A549 (cell line): ENCODE data around the gene KCTD20. TPM values are rescaled to one million over a fixed set of nuclear protein-coding genes. Genes with fewer than 3 reads are reported as not detected.

ENCODE experiments used
- ATAC-seq, 2 experiments: fragments of 200-7000 bp in 1 of 2; fragments of >200 bp in 1 of 2; cut with Nextera tagmentation in 1 of 2; cut with Tn5 transposase in 1 of 2; 3 replicates each; pipeline versions ENCODE4 v1.8.0 to v1.9.1; 2018 to 2020; ENCODE audit warnings: mild to moderate bottlenecking in 1 of 2, moderate library complexity in 1 of 2
- CTCF ChIA-PET: fragments of 300-600 bp; sonication (Branson Sonifier 250); formaldehyde crosslinking; extraction: SDS; loops from one replicate; lab custom pipeline; 2021; ENCODE audit warnings: antibody characterized with exemption, inconsistent platforms; lab: Yijun Ruan, JAX
- POLR2A ChIA-PET: fragments of 350-600 bp; formaldehyde crosslinking; extraction: SDS; loops from one replicate; lab custom pipeline; 2021; ENCODE audit warnings: antibody characterized with exemption, inconsistent platforms; lab: Yijun Ruan, JAX
- DNase-seq, 2 experiments: peaks; one replicate each; pipeline versions ENCODE4 v3.0.0 to v3.0.0-alpha.2; 2011 to 2016; ENCODE audit warnings: low read depth in 1 of 2, low spot score in 1 of 2
- FAIRE-seq: peaks from 2 replicates; lab custom pipeline; 2011; peaks lifted over from hg19 to GRCh38; lab: Jason Lieb, UNC
- H3K27ac ChIP-seq, 2 experiments: fragments of >200 bp; sonication (Bioruptor Twin); formaldehyde crosslinking; 3 replicates each; pipeline ENCODE4 v1.5.1; 2016 to 2017
- H3K4me1 ChIP-seq: fragments of >200 bp; sonication (Bioruptor Twin); formaldehyde crosslinking; 3 replicates; pipeline ENCODE4 v1.6.1; 2016
- H3K4me2 ChIP-seq: fragments of >200 bp; sonication (Bioruptor Twin); formaldehyde crosslinking; 3 replicates; pipeline ENCODE4 v1.6.1; 2016
- H3K4me3 ChIP-seq: fragments of >200 bp; sonication (Bioruptor Twin); formaldehyde crosslinking; 3 replicates; pipeline ENCODE4 v1.5.1; 2016
- H3K9me3 ChIP-seq: fragments of >200 bp; sonication (Bioruptor Twin); formaldehyde crosslinking; 3 replicates; pipeline ENCODE4 v1.6.1; 2016
- BHLHE40 ChIP-seq: IDR thresholded peaks from 2 replicates; pipeline ENCODE4 v1.6.1; 2012; ENCODE audit warnings: low read depth, low read length, inconsistent platforms
- CBX8 ChIP-seq: fragments of 200-600 bp; sonication (generic); IDR thresholded peaks from 2 replicates; pipeline ENCODE4 v1.6.1; 2016
- CEBPB ChIP-seq, 2 experiments: fragments of >200 bp in 1 of 2; sonication (Bioruptor Twin) in 1 of 2; formaldehyde crosslinking in 1 of 2; IDR thresholded peaks; 2 replicates each; pipeline ENCODE4 v1.6.1; 2012 to 2016
- CHD2 ChIP-seq: fragments of 150-350 bp; IDR thresholded peaks from 2 replicates; pipeline ENCODE4 v1.6.1; 2014; ENCODE audit warnings: low read length; ENCODE audit not compliant: partially characterized antibody
- CHD4 ChIP-seq: fragments of 200-600 bp; sonication (generic); IDR thresholded peaks from 2 replicates; pipeline ENCODE4 v1.6.1; 2016; ENCODE audit warnings: antibody characterized with exemption, mild to moderate bottlenecking, borderline replicate concordance
- EP300 ChIP-seq, 2 experiments: fragments of >200 bp; sonication (Bioruptor Twin); formaldehyde crosslinking; IDR thresholded peaks; 2 replicates in 1 of 2; 3 replicates in 1 of 2; pipeline ENCODE4 v1.6.1; 2016 to 2017
- ESRRA ChIP-seq: fragments of 150-350 bp; IDR thresholded peaks from 2 replicates; pipeline ENCODE4 v1.6.1; 2014; ENCODE audit warnings: mild to moderate bottlenecking, low read length, borderline replicate concordance
- FOSB ChIP-seq: fragments of 250-450 bp; sonication (Bioruptor Pico); IDR thresholded peaks from 2 replicates; pipeline ENCODE4 v1.5.0; 2020; ENCODE audit warnings: mild to moderate bottlenecking, moderate library complexity
- KDM5A ChIP-seq: fragments of 200-600 bp; sonication (generic); IDR thresholded peaks from 2 replicates; pipeline ENCODE4 v1.6.1; 2016; ENCODE audit warnings: antibody characterized with exemption, mild to moderate bottlenecking
- MYC ChIP-seq: IDR thresholded peaks from 2 replicates; pipeline ENCODE4 v1.6.1; 2012; ENCODE audit warnings: mild to moderate bottlenecking, inconsistent platforms, low read length, improper control_type of control experiment, borderline replicate concordance
- NPAS2 ChIP-seq: fragments of 250-450 bp; sonication (Bioruptor Pico); IDR thresholded peaks from 2 replicates; pipeline ENCODE4 v1.8.0; 2022; ENCODE audit warnings: mild to moderate bottlenecking, moderate library complexity, borderline replicate concordance
- NR3C1 ChIP-seq: fragments of >200 bp; sonication (Bioruptor Twin); formaldehyde crosslinking; IDR thresholded peaks from 3 replicates; pipeline ENCODE4 v1.6.1; 2017
- POLR2A ChIP-seq: IDR thresholded peaks from 2 replicates; pipeline ENCODE4 v1.6.1; 2012; ENCODE audit warnings: mild to moderate bottlenecking, low read length
- POLR2AphosphoS2 ChIP-seq: conservative IDR thresholded peaks from 2 replicates; pipeline ENCODE4 v1.6.1; 2012; ENCODE audit warnings: low read length, improper control_type of control experiment, inconsistent platforms
- RCOR1 ChIP-seq: fragments of 150-350 bp; IDR thresholded peaks from 2 replicates; pipeline ENCODE4 v1.6.1; 2014; ENCODE audit warnings: antibody characterized with exemption, low read length, low read depth
- RNF2 ChIP-seq: fragments of 200-600 bp; sonication (generic); IDR thresholded peaks from 2 replicates; pipeline ENCODE4 v1.6.1; 2016; ENCODE audit warnings: low read depth, mild to moderate bottlenecking, antibody characterized with exemption, moderate library complexity, borderline replicate concordance
- SMC3 ChIP-seq: fragments of >200 bp; sonication (Bioruptor Twin); formaldehyde crosslinking; IDR thresholded peaks from 3 replicates; pipeline ENCODE4 v1.6.1; 2018; ENCODE audit warnings: inconsistent platforms
- TFCP2L1 ChIP-seq: fragments of 250-450 bp; sonication (Bioruptor Pico); IDR thresholded peaks from 2 replicates; pipeline ENCODE4 v1.5.0; 2021; ENCODE audit warnings: mild to moderate bottlenecking
- ZFP36 ChIP-seq: fragments of 450-650 bp; IDR thresholded peaks from 2 replicates; pipeline ENCODE4 v1.6.1; 2014; ENCODE audit warnings: borderline replicate concordance; ENCODE audit not compliant: partially characterized antibody
- ZNF302 ChIP-seq: fragments of 250-450 bp; sonication (Bioruptor Pico); IDR thresholded peaks from 2 replicates; pipeline ENCODE4 v1.9.0; 2021; ENCODE audit warnings: inconsistent platforms, mild to moderate bottlenecking, moderate library complexity
- ZSCAN20 ChIP-seq: fragments of 250-450 bp; sonication (Bioruptor Pico); IDR thresholded peaks from 2 replicates; pipeline ENCODE4 v1.8.0; 2022; ENCODE audit warnings: mild to moderate bottlenecking, moderate library complexity
- WGBS: methylation state at CpG from one replicate; pipeline ENCODE4 v1.1.6; 2017; ENCODE audit errors: missing lambda C conversion rate; 5-methylcytosine and 5-hydroxymethylcytosine counted together
- polyA plus RNA-seq, 4 experiments: library from polyadenylated mRNA; depleted of rRNA in 3 of 4; stranded (reverse); fragments of >200 nt; fragmentation: RNase III in 1 of 4; extraction: RNeasy Plus Mini Kit Qiagen cat#74134 plus additional on column Dnase treatment in 1 of 4; gene quantifications; 2 replicates in 3 of 4; 3 replicates in 1 of 4; pipeline ENCODE4 v1.2.3, GENCODE V29; 2011 to 2017
- TF ChIP-seq, protein P1 (sequence below): fragments of 250-450 bp; sonication (Bioruptor Pico); IDR thresholded peaks from 2 replicates; pipeline ENCODE4 v1.5.0; 2020; ENCODE audit warnings: low read depth, mild to moderate bottlenecking, moderate library complexity
- TF ChIP-seq, protein P2 (sequence below): IDR thresholded peaks from 2 replicates; pipeline ENCODE4 v1.6.1; 2012
- TF ChIP-seq, protein P3 (sequence below): IDR thresholded peaks from 2 replicates; pipeline ENCODE4 v1.6.1; 2012; ENCODE audit warnings: low read depth, borderline replicate concordance
- TF ChIP-seq, protein P4 (sequence below): fragments of >200 bp; sonication (Bioruptor Twin); formaldehyde crosslinking; IDR thresholded peaks from 2 replicates; pipeline ENCODE4 v1.6.1; 2016
- TF ChIP-seq, protein P5 (sequence below): fragments of 450-650 bp; IDR thresholded peaks from 2 replicates; pipeline ENCODE4 v1.6.1; 2014; ENCODE audit warnings: antibody characterized with exemption

The KCTD20 gene
- polyA plus RNA-seq, 2 of the 4 experiments (the other 2 are of a cell fraction), result 16.8 to 48.2 TPM

DNA sequence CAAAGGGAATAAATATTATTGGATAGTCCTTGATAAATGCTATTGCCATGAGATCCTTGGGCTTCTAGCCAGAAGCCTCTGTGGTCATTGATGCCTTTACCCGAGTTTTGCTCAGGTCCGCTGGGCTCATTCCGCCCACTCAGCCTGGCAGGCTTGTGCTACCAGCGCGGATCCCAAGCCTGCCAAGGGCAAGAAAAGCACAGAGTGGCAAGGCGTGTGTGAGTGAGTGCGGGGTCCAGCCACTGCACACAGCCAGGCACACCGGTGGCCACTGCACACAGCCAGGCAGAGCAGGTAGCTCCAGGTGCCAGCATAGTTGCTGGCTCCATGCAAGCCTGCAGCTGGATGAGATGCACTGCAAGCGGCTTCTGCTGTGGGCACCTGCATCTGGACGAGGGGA is 65.7 kb downstream of the KCTD20 start (continued):
- TF ChIP-seq, protein P1, sequence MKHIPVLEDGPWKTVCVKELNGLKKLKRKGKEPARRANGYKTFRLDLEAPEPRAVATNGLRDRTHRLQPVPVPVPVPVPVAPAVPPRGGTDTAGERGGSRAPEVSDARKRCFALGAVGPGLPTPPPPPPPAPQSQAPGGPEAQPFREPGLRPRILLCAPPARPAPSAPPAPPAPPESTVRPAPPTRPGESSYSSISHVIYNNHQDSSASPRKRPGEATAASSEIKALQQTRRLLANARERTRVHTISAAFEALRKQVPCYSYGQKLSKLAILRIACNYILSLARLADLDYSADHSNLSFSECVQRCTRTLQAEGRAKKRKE (CRISPR knock-in tag), result no peak
- TF ChIP-seq, protein P2, sequence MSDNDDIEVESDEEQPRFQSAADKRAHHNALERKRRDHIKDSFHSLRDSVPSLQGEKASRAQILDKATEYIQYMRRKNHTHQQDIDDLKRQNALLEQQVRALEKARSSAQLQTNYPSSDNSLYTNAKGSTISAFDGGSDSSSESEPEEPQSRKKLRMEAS, result no peak
- TF ChIP-seq RCOR1 (no peak), POLR2A (no peak), POLR2AphosphoS2 (no peak), CEBPB (IDR thresholded peaks at IDR 0.05) (no peak), CBX8 (no peak)
- TF ChIP-seq, protein P3, sequence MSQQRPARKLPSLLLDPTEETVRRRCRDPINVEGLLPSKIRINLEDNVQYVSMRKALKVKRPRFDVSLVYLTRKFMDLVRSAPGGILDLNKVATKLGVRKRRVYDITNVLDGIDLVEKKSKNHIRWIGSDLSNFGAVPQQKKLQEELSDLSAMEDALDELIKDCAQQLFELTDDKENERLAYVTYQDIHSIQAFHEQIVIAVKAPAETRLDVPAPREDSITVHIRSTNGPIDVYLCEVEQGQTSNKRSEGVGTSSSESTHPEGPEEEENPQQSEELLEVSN, result no peak

DNA sequence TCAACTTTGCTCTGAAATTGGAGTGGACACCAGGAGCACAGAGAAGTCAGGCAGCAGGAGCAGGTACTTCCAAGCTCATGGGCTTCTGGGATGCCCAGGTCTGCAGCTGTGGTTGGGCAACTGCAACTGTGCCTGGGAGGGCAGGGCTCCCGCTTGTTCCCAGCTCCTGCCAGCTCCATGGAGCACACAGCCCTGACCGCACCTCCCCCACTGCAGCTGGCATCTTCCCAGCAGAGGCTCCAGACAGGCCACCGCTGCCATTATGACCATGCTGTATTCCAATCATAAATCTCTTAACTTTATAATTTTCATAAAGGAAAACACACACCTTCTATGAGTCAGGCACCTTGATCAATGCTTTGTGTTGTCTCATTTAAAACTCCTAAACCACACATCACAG is 67.6 kb downstream of the KCTD20 start:
- ChIA-PET POLR2A (no interaction called here), CTCF (interaction anchor here (1.0 to 1.1 kb wide), 2 partner anchors 25 to 55 kb away, joined by 3 to 8 read pairs; no protein-coding TSS in a partner anchor)
- H3K4me1 ChIP-seq, result no peaks in the 10 kb centered on the region
- no peak overlapping the region for H3K4me3 ChIP-seq
- no peak for DNase-seq
- ATAC-seq, result peak in 1 of 2 experiments; percentile 36; a peak in 2 of 6 replicates
- H3K27ac ChIP-seq, result no peak overlapping the region
- no peaks in the 10 kb centered on the region for H3K9me3 ChIP-seq
- no peak for FAIRE-seq
- TF ChIP-seq FOSB (CRISPR knock-in tag) (no peak), NPAS2 (CRISPR knock-in tag) (no peak), CHD4 (no peak)
- no peak overlapping the region for H3K4me2 ChIP-seq
- 97% methylated on average over 3 of the region's 3 CpGs for WGBS

DNA sequence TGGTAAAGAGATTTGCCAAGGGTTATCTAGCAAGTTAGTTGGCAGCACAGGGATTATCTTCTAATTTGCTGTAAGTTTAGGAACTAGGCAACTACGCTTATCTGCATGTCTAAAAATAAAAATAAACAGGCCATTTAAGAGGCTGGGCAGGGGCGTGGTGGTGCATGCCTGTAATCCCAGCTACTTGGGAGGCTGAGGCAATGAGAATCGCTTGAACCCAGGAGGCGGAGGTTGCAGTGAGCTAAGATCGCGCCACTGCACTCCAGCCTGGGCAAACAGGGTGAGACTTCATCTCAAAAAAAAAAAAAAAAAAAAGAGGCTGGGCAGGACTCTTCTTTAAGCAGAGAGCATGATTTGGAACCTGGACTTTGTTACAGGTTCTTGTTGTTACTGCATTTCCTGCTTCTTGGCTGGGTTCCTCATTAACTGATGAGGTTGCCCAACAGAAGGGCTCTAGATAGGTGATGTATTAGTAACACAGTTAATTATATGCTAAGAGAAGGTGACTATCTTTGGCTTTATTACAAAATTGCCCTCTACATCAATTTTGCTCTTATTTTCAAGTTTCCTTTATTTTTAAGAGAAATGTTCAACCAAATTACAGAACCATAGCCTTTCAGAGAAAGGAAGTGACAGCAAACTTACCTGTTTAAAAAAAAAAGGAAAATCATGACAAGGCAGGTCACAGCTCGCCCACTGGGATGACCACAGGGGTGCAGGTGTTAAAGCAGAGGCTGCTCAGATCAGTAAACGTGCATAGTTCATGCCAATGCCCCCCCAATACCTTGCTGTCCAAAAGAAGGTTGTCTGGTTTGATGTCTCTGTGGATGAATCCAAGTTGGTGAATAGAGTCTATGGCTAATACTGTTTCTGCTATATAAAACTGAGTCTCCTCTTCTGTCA is 72.0 kb downstream of the KCTD20 start:
- CTCF ChIA-PET, result interaction anchor here (0.7 kb wide), 1 partner anchor 156 kb away, joined by 3 read pairs; no protein-coding TSS in a partner anchor

DNA sequence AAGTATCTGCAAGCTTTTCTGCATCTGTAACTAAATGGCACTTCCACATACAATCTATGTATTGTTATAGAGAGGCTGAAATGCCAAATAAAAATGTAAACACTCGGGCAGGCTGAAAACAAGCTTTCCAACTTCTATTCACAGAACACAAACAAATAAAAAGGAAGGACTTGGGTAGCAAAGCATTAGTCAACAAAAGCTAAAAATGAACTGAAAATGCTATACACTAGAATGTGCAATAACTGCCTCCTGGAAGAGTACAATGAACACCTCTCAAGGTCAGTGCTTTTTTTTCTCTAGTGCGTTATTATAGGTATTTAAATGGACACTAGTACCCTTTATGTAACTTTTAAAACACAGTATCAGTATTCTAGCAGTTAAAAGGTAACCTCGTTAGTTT is 73.0 kb downstream of the KCTD20 start:
- ATAC-seq (no peak), DNase-seq (no peak), FAIRE-seq (no peak)
- Histone ChIP-seq H3K4me3 (no peak overlapping the region), H3K4me2 (no peak overlapping the region), H3K27ac (no peak overlapping the region), H3K9me3 (no peaks in the 10 kb centered on the region), H3K4me1 (no peaks in the 10 kb centered on the region)
- CTCF ChIA-PET, result interaction anchor here (0.6 kb wide), 1 partner anchor 411 kb away, joined by 3 read pairs; no protein-coding TSS in a partner anchor
- POLR2A ChIA-PET, result no interaction called here
- TF ChIP-seq SMC3 (no peak), KDM5A (no peak), MYC (no peak), EP300 (IDR thresholded peaks at IDR 0.05) (no peak), CBX8 (no peak), RNF2 (no peak), ZNF302 (CRISPR knock-in tag) (no peak), ESRRA (no peak), TFCP2L1 (CRISPR knock-in tag) (no peak), RCOR1 (no peak), FOSB (CRISPR knock-in tag) (no peak), ZFP36 (no peak), ZSCAN20 (no peak)
- TF ChIP-seq, protein P4, sequence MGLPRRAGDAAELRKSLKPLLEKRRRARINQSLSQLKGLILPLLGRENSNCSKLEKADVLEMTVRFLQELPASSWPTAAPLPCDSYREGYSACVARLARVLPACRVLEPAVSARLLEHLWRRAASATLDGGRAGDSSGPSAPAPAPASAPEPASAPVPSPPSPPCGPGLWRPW, result no peak
- TF ChIP-seq, protein P5, sequence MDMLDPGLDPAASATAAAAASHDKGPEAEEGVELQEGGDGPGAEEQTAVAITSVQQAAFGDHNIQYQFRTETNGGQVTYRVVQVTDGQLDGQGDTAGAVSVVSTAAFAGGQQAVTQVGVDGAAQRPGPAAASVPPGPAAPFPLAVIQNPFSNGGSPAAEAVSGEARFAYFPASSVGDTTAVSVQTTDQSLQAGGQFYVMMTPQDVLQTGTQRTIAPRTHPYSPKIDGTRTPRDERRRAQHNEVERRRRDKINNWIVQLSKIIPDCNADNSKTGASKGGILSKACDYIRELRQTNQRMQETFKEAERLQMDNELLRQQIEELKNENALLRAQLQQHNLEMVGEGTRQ, result no peak
- 83% methylated on average over 3 of the region's 3 CpGs for WGBS

More for the DNA sequence above, 72.0 kb downstream of the KCTD20 start:
- POLR2A ChIA-PET, result interaction anchor here (0.5 kb wide), 2 partner anchors 68 to 81 kb away, joined by 3 to 4 read pairs; no protein-coding TSS in a partner anchor
- 88% methylated on average over 8 of the region's 8 CpGs for WGBS
- DNase-seq, result no peak
- no peaks in the 10 kb centered on the region for H3K9me3 ChIP-seq
- no peak overlapping the region for H3K4me2 ChIP-seq
- H3K27ac ChIP-seq, result no peak overlapping the region
- H3K4me1 ChIP-seq, result no peaks in the 10 kb centered on the region
- TF ChIP-seq, protein P1 (CRISPR knock-in tag), result no peak
- TF ChIP-seq CHD2 (no peak), NR3C1 (no peak), BHLHE40 (no peak), CHD4 (no peak), ZFP36 (no peak), CEBPB (IDR thresholded peaks at IDR 0.05) (no peak)
- no peak for FAIRE-seq
- no peak overlapping the region for H3K4me3 ChIP-seq
- no peak for ATAC-seq
